Endothelial cell of umbilical vein (primary cell): ENCODE results near the gene CLK4. TPM values are rescaled to one million over a fixed set of nuclear protein-coding genes. Genes with fewer than 3 reads are reported as not detected.

Source experiments
- BruUV-seq: library from RNA; stranded (reverse); fragments of 400-500 nt; replicated peaks from 2 replicates; lab custom pipeline; 2021; lab: Mats Ljungman, UMichigan
- CTCF ChIA-PET: fragments of 300-600, 350-600 bp; sonication (Branson Sonifier 250); formaldehyde crosslinking; loops from one replicate; lab custom pipeline; 2021; ENCODE audit warnings: antibody characterized with exemption, inconsistent platforms; lab: Charles Lee
- POLR2A ChIA-PET: fragments of 300-600, 350-600 bp; sonication (Branson Sonifier 250); formaldehyde crosslinking; loops from one replicate; lab custom pipeline; 2021; ENCODE audit warnings: antibody characterized with exemption, inconsistent platforms; lab: Charles Lee
- DNase-seq: peaks from one replicate; pipeline ENCODE4 v3.0.0-alpha.2; 2011; ENCODE audit warnings: low read depth, low spot score
- FAIRE-seq: peaks from 2 replicates; lab custom pipeline; 2011; peaks lifted over from hg19 to GRCh38; lab: Jason Lieb, UNC
- H2AFZ ChIP-seq: 2 replicates; pipeline ENCODE4 v1.6.0; 2012; ENCODE audit warnings: low read depth, low read length, control low read depth, inconsistent platforms
- H3K27ac ChIP-seq: 2 replicates; pipeline ENCODE4 v1.5.1; 2011; ENCODE audit warnings: low read depth, mild to moderate bottlenecking, control low read depth, low read length, moderate library complexity; ENCODE audit not compliant: insufficient read depth
- H3K27me3 ChIP-seq, 2 experiments: 2 replicates each; pipeline versions ENCODE4 v1.6.0 to v1.6.1; 2011; ENCODE audit warnings: low read length in 2 of 2, mixed read lengths in 1 of 2; ENCODE audit not compliant: control insufficient read depth in 2 of 2, insufficient read depth in 2 of 2
- H3K36me3 ChIP-seq, 2 experiments: 2 replicates in 1 of 2; 3 replicates in 1 of 2; pipeline ENCODE4 v1.5.1; 2011; ENCODE audit warnings: low read length in 2 of 2, mild to moderate bottlenecking in 1 of 2, moderate library complexity in 1 of 2; ENCODE audit not compliant: control insufficient read depth in 2 of 2, insufficient read depth in 2 of 2; ENCODE audit errors: extremely low read depth in 1 of 2
- H3K4me1 ChIP-seq: 3 replicates; pipeline ENCODE4 v1.5.1; 2011; ENCODE audit warnings: mild to moderate bottlenecking, low read length; ENCODE audit not compliant: control insufficient read depth, insufficient read depth; ENCODE audit errors: extremely low read depth
- H3K4me2 ChIP-seq: 2 replicates; pipeline ENCODE4 v1.6.1; 2011; ENCODE audit warnings: low read length, control low read depth, mixed read lengths; ENCODE audit not compliant: insufficient read depth
- H3K4me3 ChIP-seq, 3 experiments: fragments of 200-600 bp in 1 of 3; sonication (generic), shearing (Covaris generic) in 1 of 3; replicated peaks in 1 of 3; 2 replicates each; pipeline ENCODE4 v1.5.1; 2011 to 2016; ENCODE audit warnings: control low read depth in 3 of 3, low read length in 3 of 3, mild to moderate bottlenecking in 2 of 3, inconsistent platforms in 1 of 3, low read depth in 1 of 3, moderate library complexity in 1 of 3; ENCODE audit not compliant: insufficient read depth in 1 of 3
- H3K79me2 ChIP-seq: 2 replicates; pipeline ENCODE4 v1.6.0; 2012; ENCODE audit warnings: low read length, inconsistent platforms; ENCODE audit not compliant: control insufficient read depth, insufficient read depth
- H3K9ac ChIP-seq: replicated peaks from 2 replicates; pipeline ENCODE3; 2011; ENCODE audit warnings: low read length, control low read depth; ENCODE audit not compliant: insufficient read depth; ENCODE audit errors: extremely low read depth
- H3K9me1 ChIP-seq: replicated peaks from 3 replicates; pipeline ENCODE4 v1.6.0; 2011; ENCODE audit warnings: mild to moderate bottlenecking, low read length; ENCODE audit not compliant: control insufficient read depth, insufficient read depth; ENCODE audit errors: extremely low read depth
- H3K9me3 ChIP-seq: replicated peaks from 2 replicates; pipeline ENCODE4 v1.5.1; 2012; ENCODE audit warnings: low read length, inconsistent platforms; ENCODE audit not compliant: control insufficient read depth, insufficient read depth
- H4K20me1 ChIP-seq: replicated peaks from 2 replicates; pipeline ENCODE3; 2011; ENCODE audit warnings: mild to moderate bottlenecking, low read length; ENCODE audit not compliant: control insufficient read depth, insufficient read depth; ENCODE audit errors: extremely low read depth
- EZH2 ChIP-seq: IDR thresholded peaks from 2 replicates; pipeline ENCODE4 v1.6.1; 2012; ENCODE audit warnings: borderline replicate concordance, low read depth, mild to moderate bottlenecking, moderate library complexity, low read length, inconsistent platforms; ENCODE audit not compliant: severe bottlenecking
- FOS ChIP-seq: IDR thresholded peaks from 2 replicates; pipeline ENCODE4 v1.6.1; 2011; ENCODE audit warnings: mild to moderate bottlenecking, low read length, moderate library complexity, borderline replicate concordance; ENCODE audit not compliant: insufficient read depth
- GATA2 ChIP-seq: IDR thresholded peaks from 2 replicates; pipeline ENCODE4 v1.7.0; 2011; ENCODE audit warnings: low read depth, mild to moderate bottlenecking, moderate library complexity, mixed read lengths, low read length; ENCODE audit not compliant: insufficient read length, insufficient read depth
- JUN ChIP-seq: IDR thresholded peaks from 2 replicates; pipeline ENCODE4 v1.6.1; 2011; ENCODE audit warnings: borderline replicate concordance, low read depth; ENCODE audit not compliant: insufficient read length, insufficient read depth
- MYC ChIP-seq: IDR thresholded peaks from one replicate; pipeline ENCODE4 v1.6.1; 2011; ENCODE audit warnings: mild to moderate bottlenecking, low read depth, low read length
- POLR2A ChIP-seq: IDR thresholded peaks from 2 replicates; pipeline ENCODE4 v1.6.1; 2012; ENCODE audit warnings: low read depth, mild to moderate bottlenecking, control low read depth, low read length
- POLR2AphosphoS5 ChIP-seq: IDR thresholded peaks from 2 replicates; pipeline ENCODE4 v1.6.1; 2012; ENCODE audit warnings: low read depth, mild to moderate bottlenecking, control low read depth, low read length, moderate library complexity; ENCODE audit not compliant: insufficient read depth
- dilution Hi-C: fragments of 300-500 bp; cut with MboI; formaldehyde crosslinking; loops from one replicate; pipeline ENCODE4 v1.15.0; 2019; ENCODE audit warnings: low sequenced_read_pairs; ENCODE audit not compliant: extremely low pct_ligation_motif_present
- intact Hi-C: fragments of 100-400 bp; cut with micrococcal nuclease; formaldehyde crosslinking; loops from one replicate; pipeline ENCODE4 v1.10.0; 2022
- polyA plus RNA-seq, 4 experiments: library from polyadenylated mRNA; depleted of rRNA in 3 of 4; stranded (reverse) in 3 of 4; unstranded in 1 of 4; fragments of >200 nt; gene quantifications; 2 replicates each; pipeline versions ENCODE4 v1.2.1 to v1.2.3, GENCODE V29; 2011 to 2012; ENCODE audit warnings: missing spikeins in 1 of 4
- total RNA-seq: library from RNA; stranded (reverse); gene quantifications from 2 replicates; pipeline ENCODE4 v1.2.3, GENCODE V29; 2021
- TF ChIP-seq, protein P1 (sequence below): IDR thresholded peaks from 2 replicates; pipeline ENCODE4 v1.6.1; 2011; ENCODE audit not compliant: insufficient read depth, insufficient read length
- TF ChIP-seq, protein P2 (sequence below), 2 donors: IDR thresholded peaks; 1 replicate in 1 of 2; 2 replicates in 1 of 2; pipeline ENCODE4 v1.5.1; 2011; ENCODE audit warnings: low read length in 2 of 2, mild to moderate bottlenecking in 2 of 2, moderate library complexity in 2 of 2, control low read depth in 1 of 2, inconsistent platforms in 1 of 2, low read depth in 1 of 2; ENCODE audit not compliant: insufficient read depth in 1 of 2; ENCODE audit errors: extremely low read depth in 1 of 2

Gene CLK4
- total and polyA plus RNA-seq, 2 donors (not counting 3 experiments of a cell fraction or from before 2014, with no cell fraction given): 7.0 to 19.2 TPM

DNA sequence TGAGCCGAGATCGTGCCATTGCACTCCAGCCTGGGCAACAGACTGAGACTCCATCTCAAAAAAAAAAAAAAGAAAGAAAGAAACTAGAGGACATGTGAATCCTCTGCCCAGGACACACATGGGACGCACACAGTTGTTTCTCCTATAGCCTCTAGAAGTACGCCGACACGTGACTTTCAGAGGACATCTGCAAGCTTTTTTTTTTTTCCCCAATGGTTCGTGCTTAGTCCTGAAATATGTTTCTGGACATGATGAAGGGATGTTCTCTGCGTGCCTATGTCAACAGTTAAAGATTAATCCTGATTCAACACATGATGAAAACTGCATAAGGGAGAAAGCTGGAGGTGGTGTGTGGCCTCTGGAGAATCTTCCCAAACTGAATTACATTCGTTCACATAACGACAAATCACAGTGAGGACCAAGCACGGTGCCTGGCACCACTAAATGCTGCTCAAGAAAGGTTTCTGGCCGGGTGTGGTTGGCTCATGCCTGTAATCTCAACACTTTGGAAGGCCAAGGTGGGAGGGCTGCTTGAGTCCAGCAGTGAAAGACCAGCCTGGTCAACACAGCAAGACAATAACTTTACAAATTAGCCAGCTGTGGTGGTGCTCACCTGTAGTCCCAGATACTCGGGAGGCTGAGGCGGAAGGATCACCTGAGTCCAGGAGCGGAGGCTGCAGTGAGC lies 46.4 kb downstream of the CLK4 start:
- intact Hi-C loops: no loop called here
- peaks cover 5 to 7% of the 10 kb centered on the region in 2 experiments for H3K27me3 ChIP-seq
- H3K4me1 ChIP-seq: no peaks in the 10 kb centered on the region
- no peak overlapping the region for H3K4me3 ChIP-seq
- BruUV-seq: no TSS peak
- no peak for DNase-seq
- no peaks in the 10 kb centered on the region for H3K36me3 ChIP-seq
- TF ChIP-seq, protein P1, sequence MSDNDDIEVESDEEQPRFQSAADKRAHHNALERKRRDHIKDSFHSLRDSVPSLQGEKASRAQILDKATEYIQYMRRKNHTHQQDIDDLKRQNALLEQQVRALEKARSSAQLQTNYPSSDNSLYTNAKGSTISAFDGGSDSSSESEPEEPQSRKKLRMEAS: no peak
- POLR2A ChIA-PET: no interaction called here
- no peaks in the 10 kb centered on the region for H3K79me2 ChIP-seq
- no peaks in the 10 kb centered on the region for H3K9me3 ChIP-seq
- H2AFZ ChIP-seq: no peak overlapping the region
- dilution Hi-C loops: no loop called here
- no peak for FAIRE-seq
- H3K9ac ChIP-seq: no peak overlapping the region
- CTCF ChIA-PET: no interaction called here
- H3K27ac ChIP-seq: no peak overlapping the region
- no peaks in the 10 kb centered on the region for H4K20me1 ChIP-seq
- no peak overlapping the region for H3K4me2 ChIP-seq
- no peaks in the 10 kb centered on the region for H3K9me1 ChIP-seq

DNA sequence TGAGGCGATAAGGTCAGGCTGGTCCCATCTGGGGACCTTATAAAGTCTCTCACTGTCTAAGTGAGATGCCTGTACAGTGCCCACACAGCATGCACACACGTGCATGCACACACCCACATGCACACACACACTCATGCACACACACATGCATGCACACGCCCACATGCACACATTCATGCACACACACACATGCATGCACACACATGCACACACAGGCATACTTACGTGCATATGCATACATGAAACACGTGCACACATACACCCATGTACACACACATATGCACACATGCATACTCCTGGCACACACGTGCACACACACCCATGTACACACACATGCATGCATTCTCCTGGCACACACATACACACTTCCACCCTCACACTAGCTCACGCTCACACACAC lies 48.9 kb downstream of the CLK4 start:
- BruUV-seq: no TSS peak
- FAIRE-seq (no peak), DNase-seq (no peak)
- CTCF ChIA-PET: no interaction called here
- intact Hi-C loops: no loop called here
- Histone ChIP-seq H3K9ac (no peak overlapping the region), H3K27me3 (peaks cover 5 to 7% of the 10 kb centered on the region in 2 experiments), H3K9me1 (no peaks in the 10 kb centered on the region), H3K4me2 (no peak overlapping the region), H3K27ac (no peak overlapping the region), H3K9me3 (no peaks in the 10 kb centered on the region), H3K36me3 (no peaks in the 10 kb centered on the region), H4K20me1 (no peaks in the 10 kb centered on the region), H2AFZ (no peak overlapping the region), H3K4me1 (no peaks in the 10 kb centered on the region), H3K4me3 (no peak overlapping the region), H3K79me2 (no peaks in the 10 kb centered on the region)
- POLR2A ChIA-PET: no interaction called here
- dilution Hi-C loops: no loop called here
- no peak for TF ChIP-seq FOS
- no peak for TF ChIP-seq EZH2
- TF ChIP-seq POLR2AphosphoS5: no peak
- TF ChIP-seq, protein P2, sequence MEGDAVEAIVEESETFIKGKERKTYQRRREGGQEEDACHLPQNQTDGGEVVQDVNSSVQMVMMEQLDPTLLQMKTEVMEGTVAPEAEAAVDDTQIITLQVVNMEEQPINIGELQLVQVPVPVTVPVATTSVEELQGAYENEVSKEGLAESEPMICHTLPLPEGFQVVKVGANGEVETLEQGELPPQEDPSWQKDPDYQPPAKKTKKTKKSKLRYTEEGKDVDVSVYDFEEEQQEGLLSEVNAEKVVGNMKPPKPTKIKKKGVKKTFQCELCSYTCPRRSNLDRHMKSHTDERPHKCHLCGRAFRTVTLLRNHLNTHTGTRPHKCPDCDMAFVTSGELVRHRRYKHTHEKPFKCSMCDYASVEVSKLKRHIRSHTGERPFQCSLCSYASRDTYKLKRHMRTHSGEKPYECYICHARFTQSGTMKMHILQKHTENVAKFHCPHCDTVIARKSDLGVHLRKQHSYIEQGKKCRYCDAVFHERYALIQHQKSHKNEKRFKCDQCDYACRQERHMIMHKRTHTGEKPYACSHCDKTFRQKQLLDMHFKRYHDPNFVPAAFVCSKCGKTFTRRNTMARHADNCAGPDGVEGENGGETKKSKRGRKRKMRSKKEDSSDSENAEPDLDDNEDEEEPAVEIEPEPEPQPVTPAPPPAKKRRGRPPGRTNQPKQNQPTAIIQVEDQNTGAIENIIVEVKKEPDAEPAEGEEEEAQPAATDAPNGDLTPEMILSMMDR (IDR thresholded peaks at IDR 0.05; ENCODE audit: extremely low read depth in 1 of 2, insufficient read depth in 1 of 2, low read depth in 1 of 2, low read length in 2 of 2): no peak
- TF ChIP-seq MYC: no peak
- TF ChIP-seq, protein P1: no peak
- TF ChIP-seq JUN: no peak
- no peak for TF ChIP-seq GATA2
- no peak for TF ChIP-seq POLR2A
